HCT116 (cell line): Measurements from ENCODE around the gene ZDHHC1. TPM values are rescaled to one million over a fixed set of nuclear protein-coding genes. Genes with fewer than 3 reads are reported as not detected.

ENCODE experiments used
- ATAC-seq: fragments of 200-7000 bp; cut with Tn5 transposase; 2 replicates; pipeline ENCODE4 v1.9.1; 2020; ENCODE audit warnings: mild to moderate bottlenecking, moderate library complexity
- BruUV-seq: library from RNA; stranded (reverse); fragments of 400-500 nt; replicated peaks from 2 replicates; lab custom pipeline; 2021; lab: Mats Ljungman, UMichigan
- CTCF ChIA-PET: fragments of 300-600 bp; sonication (Branson Sonifier 250); formaldehyde crosslinking; loops from one replicate; lab custom pipeline; 2021; ENCODE audit warnings: antibody characterized with exemption; lab: Charles Lee
- POLR2A ChIA-PET: fragments of 300-600, 350-600 bp; sonication (Branson Sonifier 250); formaldehyde crosslinking; loops from one replicate; lab custom pipeline; 2021; ENCODE audit warnings: antibody characterized with exemption; lab: Charles Lee
- RAD21 ChIA-PET, 2 experiments: fragments of 300-600 bp; sonication (Branson Sonifier 250); formaldehyde crosslinking; loops; one replicate each; lab custom pipeline; 2023; ENCODE audit warnings: low total read pairs in 2 of 2; ENCODE audit not compliant: uncharacterized antibody in 2 of 2, unreplicated experiment in 2 of 2, low non-redundant PET in 1 of 2; lab: Charles Lee
- DNase-seq: peaks from one replicate; pipeline ENCODE4 v3.0.0-alpha.2; 2010; ENCODE audit warnings: low read depth, low spot score
- H2AFZ ChIP-seq: fragments of 200-600 bp; shearing (Covaris generic), sonication (generic); 2 replicates; pipeline ENCODE4 v1.6.1; 2017; ENCODE audit warnings: low read depth, mixed run types, mixed read lengths, antibody characterized with exemption, low read length; ENCODE audit not compliant: poor library complexity, severe bottlenecking
- H3K27ac ChIP-seq: 2 replicates; pipeline ENCODE4 v1.5.1; 2012; ENCODE audit warnings: low read depth, low read length
- H3K27me3 ChIP-seq: fragments of 200-600 bp; sonication (generic); 2 replicates; pipeline ENCODE4 v1.6.1; 2016; ENCODE audit warnings: mixed run types, low read length, mixed read lengths; ENCODE audit not compliant: insufficient read depth
- H3K36me3 ChIP-seq, 2 experiments: fragments of 200-500 bp in 1 of 2; fragments of 200-600 bp in 1 of 2; sonication (Bioruptor generic) in 1 of 2; sonication (generic) in 1 of 2; 2 replicates each; pipeline versions ENCODE4 v1.5.1 to v1.6.1; 2014 to 2016; ENCODE audit warnings: low read length in 2 of 2, inconsistent platforms in 1 of 2, mixed read lengths in 1 of 2, mixed run types in 1 of 2; ENCODE audit not compliant: insufficient read depth in 2 of 2, control insufficient read depth in 1 of 2
- H3K4me1 ChIP-seq, 2 experiments: fragments of 200-600 bp in 1 of 2; sonication (generic) in 1 of 2; 2 replicates each; pipeline versions ENCODE4 v1.5.1 to v1.6.1; 2012 to 2017; ENCODE audit warnings: low read length in 2 of 2, inconsistent platforms in 1 of 2, mild to moderate bottlenecking in 1 of 2, mixed read lengths in 1 of 2, mixed run types in 1 of 2, moderate library complexity in 1 of 2; ENCODE audit not compliant: insufficient read depth in 2 of 2, control insufficient read depth in 1 of 2
- H3K4me2 ChIP-seq: fragments of 200-600 bp; sonication (generic); 2 replicates; pipeline ENCODE4 v1.6.1; 2017; ENCODE audit warnings: mixed run types, low read length, mixed read lengths
- H3K4me3 ChIP-seq, 2 experiments: fragments of 200-600 bp in 1 of 2; sonication (generic) in 1 of 2; replicated peaks in 1 of 2; 2 replicates each; pipeline ENCODE4 v1.5.1; 2011 to 2016; ENCODE audit warnings: low read length in 2 of 2, control low read depth in 1 of 2, low read depth in 1 of 2, mild to moderate bottlenecking in 1 of 2, mixed read lengths in 1 of 2, mixed run types in 1 of 2
- H3K79me2 ChIP-seq: fragments of 200-600 bp; sonication (generic); 2 replicates; pipeline ENCODE4 v1.6.1; 2017; ENCODE audit warnings: mild to moderate bottlenecking, mixed run types, low read length, moderate library complexity, mixed read lengths; ENCODE audit not compliant: insufficient read depth
- H3K9ac ChIP-seq: fragments of 200-600 bp; sonication (generic); 2 replicates; pipeline ENCODE4 v1.6.1; 2016; ENCODE audit warnings: low read length, mixed read lengths
- H3K9me2 ChIP-seq: fragments of 200-600 bp; sonication (generic), shearing (Covaris generic); 2 replicates; pipeline ENCODE4 v1.6.1; 2017; ENCODE audit warnings: mixed run types, mild to moderate bottlenecking, moderate library complexity; ENCODE audit not compliant: insufficient read depth
- H3K9me3 ChIP-seq, 2 experiments: fragments of 200-500 bp in 1 of 2; fragments of 200-600 bp in 1 of 2; sonication (Bioruptor generic) in 1 of 2; sonication (generic) in 1 of 2; 2 replicates each; pipeline ENCODE4 v1.6.1; 2014 to 2017; ENCODE audit warnings: low read length in 2 of 2, mixed read lengths in 2 of 2, inconsistent platforms in 1 of 2, low read depth in 1 of 2, mild to moderate bottlenecking in 1 of 2, mixed run types in 1 of 2, moderate library complexity in 1 of 2; ENCODE audit not compliant: control insufficient read depth in 1 of 2, insufficient read depth in 1 of 2
- H4K20me1 ChIP-seq: fragments of 200-600 bp; sonication (generic), shearing (Covaris generic); 2 replicates; pipeline ENCODE4 v1.6.1; 2017; ENCODE audit warnings: mixed run types, mild to moderate bottlenecking, moderate library complexity; ENCODE audit not compliant: insufficient read depth
- CEBPB ChIP-seq: IDR thresholded peaks from 2 replicates; pipeline ENCODE4 v1.6.1; 2012; ENCODE audit warnings: low read depth
- CTCF ChIP-seq, 3 experiments: fragments of 200-600 bp in 1 of 3; sonication (generic) in 1 of 3; IDR thresholded peaks in 2 of 3; conservative IDR thresholded peaks in 1 of 3; 2 replicates each; pipeline ENCODE4 v1.5.1; 2012 to 2017; ENCODE audit warnings: low read depth in 2 of 3, low read length in 2 of 3, antibody characterized with exemption in 1 of 3, borderline replicate concordance in 1 of 3, control low read depth in 1 of 3, mild to moderate bottlenecking in 1 of 3, mixed read lengths in 1 of 3, mixed run types in 1 of 3, moderate library complexity in 1 of 3; ENCODE audit not compliant: insufficient read depth in 1 of 3
- ELF1 ChIP-seq: IDR thresholded peaks from 2 replicates; pipeline ENCODE4 v1.6.1; 2012; ENCODE audit warnings: low read depth, borderline replicate concordance
- EZH2phosphoT487 ChIP-seq: fragments of 200-600 bp; IDR thresholded peaks from 2 replicates; pipeline ENCODE4 v1.6.1; 2018; ENCODE audit warnings: antibody characterized with exemption, borderline replicate concordance
- JUND ChIP-seq: IDR thresholded peaks from 2 replicates; pipeline ENCODE4 v1.6.1; 2012
- POLR2A ChIP-seq: IDR thresholded peaks from 2 replicates; pipeline ENCODE4 v1.7.0; 2011; ENCODE audit warnings: borderline replicate concordance; ENCODE audit not compliant: insufficient read depth, insufficient read length; ENCODE audit errors: extremely low read depth
- POLR2AphosphoS5 ChIP-seq: IDR thresholded peaks from 2 replicates; pipeline ENCODE4 v1.6.1; 2011; ENCODE audit warnings: mild to moderate bottlenecking, low read depth, low read length, moderate library complexity
- SIN3A ChIP-seq: IDR thresholded peaks from 2 replicates; pipeline ENCODE4 v1.6.1; 2012; ENCODE audit warnings: low read depth
- SP1 ChIP-seq: IDR thresholded peaks from 2 replicates; pipeline ENCODE4 v1.6.1; 2012; ENCODE audit warnings: low read depth
- SRF ChIP-seq: IDR thresholded peaks from 2 replicates; pipeline ENCODE4 v1.6.1; 2012; ENCODE audit warnings: low read depth
- TCF7L2 ChIP-seq: IDR thresholded peaks from 2 replicates; pipeline ENCODE4 v1.7.0; 2011; ENCODE audit warnings: borderline replicate concordance, inconsistent platforms; ENCODE audit not compliant: insufficient read depth, insufficient read length; ENCODE audit errors: extremely low read depth
- ZNF274 ChIP-seq: fragments of 200-500 bp; sonication (Bioruptor generic); IDR thresholded peaks from 2 replicates; pipeline ENCODE4 v1.6.1; 2014; ENCODE audit warnings: mild to moderate bottlenecking, low read depth, low read length, inconsistent platforms
- intact Hi-C: fragments of 100-400 bp; cut with micrococcal nuclease; formaldehyde crosslinking; loops from 2 replicates; pipeline ENCODE4 v1.10.0; 2022
- total RNA-seq: library from RNA; stranded (reverse); gene quantifications from one replicate; pipeline ENCODE4 v1.2.1, GENCODE V29; 2021; ENCODE audit not compliant: unreplicated experiment

ZDHHC1 gene
- total RNA-seq, 1 experiment from 2014 or later, result 9.1 TPM

- TF ChIP-seq SP1 (no peak), SIN3A (no peak), POLR2AphosphoS5 (no peak), SRF (no peak)
- ChIA-PET RAD21 (no interaction called here), POLR2A (no interaction called here), CTCF (no interaction called here)
- Histone ChIP-seq H3K4me2 (no peak overlapping the region), H3K4me3 (no peak overlapping the region), H3K36me3 (no peaks in the 10 kb centered on the region), H3K79me2 (no peaks in the 10 kb centered on the region), H3K27ac (no peak overlapping the region), H3K9me3 (no peaks in the 10 kb centered on the region), H3K9ac (no peak overlapping the region), H3K27me3 (no peaks in the 10 kb centered on the region), H4K20me1 (no peaks in the 10 kb centered on the region), H2AFZ (no peak overlapping the region), H3K4me1 (peaks cover 4 to 7% of the 10 kb centered on the region in 2 experiments), H3K9me2 (no peaks in the 10 kb centered on the region)
- ATAC-seq (no peak), DNase-seq (no peak)
- no TSS peak for BruUV-seq
- intact Hi-C loops, result no loop called here
Measured at GRCh38 chr16:67390816-67391423, 25.4 kb downstream of the ZDHHC1 start.

GRCh38 chr16:67389911-67390815 is 26.1 kb downstream of the ZDHHC1 start:
- no TSS peak for BruUV-seq
- no peak overlapping the region for H2AFZ ChIP-seq
- H3K36me3 ChIP-seq, result no peaks in the 10 kb centered on the region
- H3K79me2 ChIP-seq, result no peaks in the 10 kb centered on the region
- H3K9me2 ChIP-seq, result no peaks in the 10 kb centered on the region
- no peaks in the 10 kb centered on the region for H4K20me1 ChIP-seq
- no peak for TF ChIP-seq SIN3A
- TF ChIP-seq TCF7L2, result no peak
- no peak for TF ChIP-seq EZH2phosphoT487
- TF ChIP-seq JUND, result no peak
- TF ChIP-seq POLR2A, result no peak
- TF ChIP-seq ELF1, result no peak
- TF ChIP-seq CTCF (IDR thresholded peaks at IDR 0.05 in 2 of 3, conservative IDR thresholded peaks at IDR 0.05 in 1 of 3; ENCODE audit: borderline replicate concordance in 1 of 3, insufficient read depth in 1 of 3, low read depth in 2 of 3, low read length in 2 of 3), result no peak
- no peak for TF ChIP-seq CEBPB
- TF ChIP-seq ZNF274, result no peak
- POLR2A ChIA-PET, result no interaction called here
- no peaks in the 10 kb centered on the region for H3K9me3 ChIP-seq
- DNase-seq (no peak), ATAC-seq (no peak)
- CTCF ChIA-PET, result no interaction called here
- RAD21 ChIA-PET, result no interaction called here
- intact Hi-C loops, result no loop called here
- H3K27ac ChIP-seq, result no peak overlapping the region
- H3K4me3 ChIP-seq, result no peak overlapping the region
- no peak overlapping the region for H3K4me2 ChIP-seq
- H3K27me3 ChIP-seq, result no peaks in the 10 kb centered on the region
- no peaks in the 10 kb centered on the region; a peak in 1 of 4 replicates for H3K4me1 ChIP-seq
- H3K9ac ChIP-seq, result no peak overlapping the region
